HS-5 (cell line): Measurements from ENCODE around the gene ZFAND2A.

ENCODE experiments used
- DNase-seq: peaks from one replicate; pipeline ENCODE4 v3.0.0-alpha.2; 2012; ENCODE audit warnings: low read depth

Gene ZFAND2A

GRCh38 chr7:1106063-1106792, 53.8 kb downstream of the ZFAND2A start:
- no peak for DNase-seq

DNA sequence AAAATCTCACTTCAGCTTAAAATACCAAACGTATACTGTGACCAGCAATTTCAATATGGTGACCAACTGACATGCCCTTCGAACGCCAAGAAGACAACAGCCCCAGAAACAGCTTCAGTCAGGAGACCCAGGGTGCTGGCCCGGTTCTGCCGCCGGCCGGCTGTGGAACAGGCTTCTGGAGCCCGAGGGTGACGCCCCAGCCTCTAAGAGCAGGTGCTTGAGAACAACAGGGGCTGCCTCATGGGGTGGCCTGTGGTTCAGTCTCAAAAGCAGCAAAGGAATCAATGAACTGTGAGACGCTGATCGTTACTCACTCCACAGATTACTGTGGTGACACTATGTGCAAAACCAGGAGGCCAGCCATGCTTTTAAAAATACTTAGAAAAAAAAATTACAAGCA, 54.8 kb downstream of the ZFAND2A start:
- DNase-seq, result no peak

- DNase-seq, result no peak
These were observed 55.3 kb downstream of the ZFAND2A start for GRCh38 chr7:1104516-1105179.

DNA sequence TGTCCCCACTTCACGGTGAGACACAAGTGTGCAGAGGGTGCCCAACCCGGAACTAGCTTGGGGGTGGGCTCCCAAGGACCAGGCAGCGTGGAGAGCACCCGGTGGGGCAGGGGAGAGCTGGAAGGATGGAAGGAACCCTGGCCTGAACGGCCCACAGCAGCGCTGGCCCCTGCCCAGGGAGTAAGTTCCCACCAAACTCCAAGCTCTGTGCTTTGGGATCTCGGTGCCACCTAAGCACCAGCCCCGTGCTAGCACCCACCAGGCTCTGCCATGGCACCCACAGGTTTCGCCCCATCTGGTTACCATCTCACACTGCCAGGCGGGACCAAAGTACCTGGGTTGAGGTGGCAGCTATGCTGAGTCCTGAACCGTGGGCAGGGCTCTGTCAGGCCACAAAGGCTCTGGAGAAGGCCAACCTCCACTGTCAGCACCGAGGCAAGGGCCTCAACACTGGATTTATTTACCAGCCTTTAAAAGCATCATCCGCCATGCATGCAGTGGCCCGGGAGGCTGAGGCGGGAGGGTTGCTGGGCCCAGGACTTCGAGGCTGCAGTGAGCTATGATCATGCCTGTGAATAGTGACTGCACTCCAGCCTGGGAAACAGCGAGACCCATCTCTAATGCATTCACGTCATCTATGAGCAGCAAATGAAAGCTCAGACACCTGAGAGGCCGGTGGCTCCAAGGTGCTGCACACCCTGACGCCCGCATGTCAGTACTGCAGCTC, 56.0 kb downstream of the ZFAND2A start:
- DNase-seq, result no peak

- DNase-seq, result no peak
These were observed 56.8 kb downstream of the ZFAND2A start for GRCh38 chr7:1103009-1103788.
